Colonic mucosa (tissue), 4 donors: ENCODE data around the gene DEFB114. TPM values are rescaled to one million over a fixed set of nuclear protein-coding genes. Genes with fewer than 3 reads are reported as not detected.

Source experiments
- DNase-seq: peaks from one replicate; pipeline ENCODE4 v3.0.0-alpha.2; 2020
- H3K27ac ChIP-seq: fragments of 200-600 bp; one replicate; pipeline ENCODE4 v1.8.0; 2021
- H3K27me3 ChIP-seq: fragments of 200-600 bp; one replicate; pipeline ENCODE4 v1.8.0; 2021
- H3K36me3 ChIP-seq: fragments of 200-600 bp; one replicate; pipeline ENCODE4 v1.8.0; 2021
- H3K4me1 ChIP-seq: fragments of 200-600 bp; one replicate; pipeline ENCODE4 v1.8.0; 2021; ENCODE audit warnings: mild to moderate bottlenecking
- H3K4me3 ChIP-seq: fragments of 200-600 bp; one replicate; pipeline ENCODE4 v1.8.0; 2021
- H3K9ac ChIP-seq, 2 donors: one replicate each; pipeline ENCODE4 v1.7.0; 2013; ENCODE audit warnings: control low read depth in 2 of 2, low read depth in 2 of 2, low read length in 2 of 2
- H3K9me3 ChIP-seq: fragments of 200-600 bp; one replicate; pipeline ENCODE4 v1.8.0; 2021
- CTCF ChIP-seq: fragments of 200-600 bp; IDR thresholded peaks from one replicate; pipeline ENCODE4 v1.8.0; 2022; ENCODE audit warnings: antibody characterized with exemption, mild to moderate bottlenecking
- intact Hi-C: fragments of 100-400 bp; cut with DNase I; formaldehyde crosslinking; loops from one replicate; pipeline ENCODE4 v1.14.1; 2022
- total RNA-seq, 2 donors: library from RNA; stranded (reverse); fragmentation: NEBNext Ultra II Directional in 1 of 2; extraction: Animal tissue kit (Norgen Biotek cat#: 25700) in 1 of 2; gene quantifications; one replicate each; pipeline ENCODE4 v1.2.1, GENCODE V29; 2021
- donor health status: healthy.
- donor health status: DM: no; HTN: no; CAD: no.
- donor health status: DM: no; HTN: no; CAD: no.

Gene DEFB114
- not detected for total RNA-seq

GRCh38 chr6:49964064-49964463 lies at the start of gene DEFB114:
Gene DEFB114, minus strand, starts transcription at chr6:49964164. Its CDS starts 59 bp downstream, at chr6:49964105.
- Histone ChIP-seq H3K9me3 (no peaks in the 10 kb centered on the region), H3K9ac (no peak within 1 kb of the TSS), H3K36me3 (no peaks in the 10 kb centered on the region), H3K4me1 (no peaks in the 10 kb centered on the region), H3K27ac (no peak within 1 kb of the TSS), H3K4me3 (no peak within 1 kb of the TSS), H3K27me3 (no peaks in the 10 kb centered on the region)
- intact Hi-C loops: no loop called here
- no peak for TF ChIP-seq CTCF
- DNase-seq: no peak

GRCh38 chr6:50007819-50008218 lies 43.9 kb upstream of the DEFB114 start:
- Histone ChIP-seq H3K9ac (no peak overlapping the region), H3K9me3 (no peaks in the 10 kb centered on the region), H3K4me3 (no peak overlapping the region), H3K27ac (no peak overlapping the region), H3K4me1 (no peaks in the 10 kb centered on the region), H3K27me3 (no peaks in the 10 kb centered on the region), H3K36me3 (no peaks in the 10 kb centered on the region)
- intact Hi-C loops: no loop called here
- TF ChIP-seq CTCF: no peak
- DNase-seq: no peak

- intact Hi-C loops: no loop called here
- H3K9me3 ChIP-seq: no peaks in the 10 kb centered on the region
- TF ChIP-seq CTCF: no peak
Measured at GRCh38 chr6:50003139-50003538, 39.2 kb upstream of the DEFB114 start.

GRCh38 chr6:49995278-49995677 lies 31.3 kb upstream of the DEFB114 start:
- no peak overlapping the region for H3K9ac ChIP-seq
- no peaks in the 10 kb centered on the region for H3K36me3 ChIP-seq
- H3K27me3 ChIP-seq: no peaks in the 10 kb centered on the region
- H3K9me3 ChIP-seq: no peaks in the 10 kb centered on the region
- no peaks in the 10 kb centered on the region for H3K4me1 ChIP-seq
- intact Hi-C loops: no loop called here
- H3K27ac ChIP-seq: no peak overlapping the region
- no peak for DNase-seq
- TF ChIP-seq CTCF: no peak
- no peak overlapping the region for H3K4me3 ChIP-seq

More at GRCh38 chr6:50003139-50003538, 39.2 kb upstream of the DEFB114 start:
- Histone ChIP-seq H3K4me1 (no peaks in the 10 kb centered on the region), H3K4me3 (no peak overlapping the region), H3K27ac (no peak overlapping the region), H3K9ac (no peak overlapping the region), H3K27me3 (no peaks in the 10 kb centered on the region), H3K36me3 (no peaks in the 10 kb centered on the region)
- DNase-seq: no peak

- TF ChIP-seq CTCF: no peak
- intact Hi-C loops: no loop called here
- no peak for DNase-seq
- Histone ChIP-seq H3K4me3 (no peak overlapping the region), H3K9ac (no peak overlapping the region), H3K36me3 (no peaks in the 10 kb centered on the region), H3K27me3 (no peaks in the 10 kb centered on the region), H3K9me3 (no peaks in the 10 kb centered on the region), H3K27ac (no peak overlapping the region), H3K4me1 (no peaks in the 10 kb centered on the region)
Measured at GRCh38 chr6:49988900-49989299, 24.9 kb upstream of the DEFB114 start.

- Histone ChIP-seq H3K9me3 (no peaks in the 10 kb centered on the region), H3K4me3 (no peak overlapping the region), H3K4me1 (no peaks in the 10 kb centered on the region), H3K36me3 (no peaks in the 10 kb centered on the region), H3K27me3 (no peaks in the 10 kb centered on the region), H3K9ac (no peak overlapping the region), H3K27ac (no peak overlapping the region)
- intact Hi-C loops: no loop called here
- no peak for TF ChIP-seq CTCF
- DNase-seq: no peak
Measured at GRCh38 chr6:49987749-49988148, 23.8 kb upstream of the DEFB114 start.
